Activated CD4-positive, alpha-beta T cell treated with anti-CD3 and anti-CD28 coated beads, Interleukin-2, amount 10 ng/mL, durations not matched to agents 7 days and 5 days (primary cell): ENCODE measurements around the gene ZFP36L1. TPM values are rescaled to one million over a fixed set of nuclear protein-coding genes. Genes with fewer than 3 reads are reported as not detected.

Experiments used
- CTCF ChIA-PET: fragments of 350-600 bp; sonication (Branson Sonifier 250); formaldehyde crosslinking; loops from one replicate; lab custom pipeline; 2021; ENCODE audit warnings: antibody characterized with exemption; lab: Charles Lee
- POLR2A ChIA-PET: fragments of 350-600 bp; sonication (Branson Sonifier 250); formaldehyde crosslinking; loops from one replicate; lab custom pipeline; 2021; ENCODE audit warnings: antibody characterized with exemption; lab: Charles Lee
- DNase-seq: peaks from one replicate; pipeline ENCODE4 v3.0.0-alpha.2; 2020
- H3K27ac Mint-ChIP-seq: one replicate; pipeline ENCODE4 v1.8.0; 2021; ENCODE audit warnings: mild to moderate bottlenecking, moderate library complexity, mixed read lengths
- H3K27me3 Mint-ChIP-seq: one replicate; pipeline ENCODE4 v1.8.0; 2021; ENCODE audit warnings: mixed read lengths
- H3K36me3 Mint-ChIP-seq: one replicate; pipeline ENCODE4 v1.8.0; 2021; ENCODE audit warnings: low read depth, mixed read lengths
- H3K4me1 Mint-ChIP-seq: one replicate; pipeline ENCODE4 v1.8.0; 2021; ENCODE audit warnings: mixed read lengths
- H3K4me3 Mint-ChIP-seq: one replicate; pipeline ENCODE4 v1.8.0; 2021; ENCODE audit warnings: mild to moderate bottlenecking, moderate library complexity, mixed read lengths
- H3K9me3 Mint-ChIP-seq: one replicate; pipeline ENCODE4 v1.8.0; 2021; ENCODE audit warnings: mixed read lengths
- total RNA-seq, 2 experiments: library from RNA; stranded (reverse); gene quantifications; one replicate each; pipeline ENCODE4 v1.2.3, GENCODE V29; 2021

Gene ZFP36L1, protein sequence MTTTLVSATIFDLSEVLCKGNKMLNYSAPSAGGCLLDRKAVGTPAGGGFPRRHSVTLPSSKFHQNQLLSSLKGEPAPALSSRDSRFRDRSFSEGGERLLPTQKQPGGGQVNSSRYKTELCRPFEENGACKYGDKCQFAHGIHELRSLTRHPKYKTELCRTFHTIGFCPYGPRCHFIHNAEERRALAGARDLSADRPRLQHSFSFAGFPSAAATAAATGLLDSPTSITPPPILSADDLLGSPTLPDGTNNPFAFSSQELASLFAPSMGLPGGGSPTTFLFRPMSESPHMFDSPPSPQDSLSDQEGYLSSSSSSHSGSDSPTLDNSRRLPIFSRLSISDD
- total RNA-seq = 10 to 100 TPM; 81.7 to 82.2 TPM

DNA sequence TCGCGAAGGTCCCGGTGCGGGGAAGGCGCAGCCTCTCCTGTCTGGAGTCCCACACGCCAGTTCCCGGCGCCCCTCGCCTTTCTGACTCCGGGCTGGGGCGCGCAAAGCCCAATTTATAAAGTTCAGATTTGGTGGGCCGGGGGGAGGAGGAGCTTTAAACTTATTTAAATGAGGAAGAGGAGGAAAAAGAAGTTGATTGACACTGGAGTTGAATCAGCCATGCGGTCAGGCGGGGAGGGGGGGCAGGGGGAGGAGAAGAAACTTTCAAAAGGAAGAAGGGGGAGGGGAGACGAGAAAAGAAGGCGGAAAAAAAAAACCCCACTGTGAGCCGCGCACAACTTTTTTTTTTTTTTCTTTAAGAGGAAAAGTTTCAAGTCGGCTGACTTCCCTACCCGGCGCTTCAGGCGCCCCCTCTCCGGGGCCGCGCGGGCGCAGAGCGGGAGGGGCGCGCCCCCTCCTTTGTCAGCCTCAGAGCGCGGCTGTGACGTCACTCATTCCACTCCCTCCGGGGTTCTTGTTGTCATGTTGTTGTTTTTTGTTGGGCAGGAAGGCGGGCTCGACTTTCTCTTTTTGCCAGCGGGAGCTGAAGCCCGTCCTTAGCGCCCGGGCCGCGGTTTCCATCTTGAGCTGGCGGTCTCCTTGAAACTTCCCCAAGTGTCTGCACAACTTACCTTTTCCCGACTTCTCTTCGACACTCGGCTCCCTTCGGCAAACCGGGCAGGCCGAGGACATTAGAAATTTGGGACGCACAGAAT is at the start of gene ZFP36L1:
Gene ZFP36L1 (minus strand): TSS at position 89 of the 755 bp plus-strand sequence. CDS start 129 bp downstream, outside the sequence.
- CTCF ChIA-PET = interaction anchor here (1.1 to 2.2 kb wide), 5 partner anchors 9 to 100 kb away, joined by 3 to 10 read pairs (median 4); no protein-coding TSS in a partner anchor
- H3K4me3 Mint-ChIP-seq = peak within 1 kb of the TSS; percentile 88
- no peaks in the 10 kb centered on the region for H3K9me3 Mint-ChIP-seq
- peak; percentile 96 for DNase-seq
- peaks cover 42% of the 10 kb centered on the region for H3K4me1 Mint-ChIP-seq
- peaks cover 51% of the 10 kb centered on the region for H3K36me3 Mint-ChIP-seq
- H3K27ac Mint-ChIP-seq = peak within 1 kb of the TSS; percentile 100
- no peaks in the 10 kb centered on the region for H3K27me3 Mint-ChIP-seq
- POLR2A ChIA-PET = interaction anchor here (0.6 to 3.4 kb wide), 10 partner anchors 11 to 258 kb away, joined by 3 to 17 read pairs (median 4); no protein-coding TSS in a partner anchor

DNA sequence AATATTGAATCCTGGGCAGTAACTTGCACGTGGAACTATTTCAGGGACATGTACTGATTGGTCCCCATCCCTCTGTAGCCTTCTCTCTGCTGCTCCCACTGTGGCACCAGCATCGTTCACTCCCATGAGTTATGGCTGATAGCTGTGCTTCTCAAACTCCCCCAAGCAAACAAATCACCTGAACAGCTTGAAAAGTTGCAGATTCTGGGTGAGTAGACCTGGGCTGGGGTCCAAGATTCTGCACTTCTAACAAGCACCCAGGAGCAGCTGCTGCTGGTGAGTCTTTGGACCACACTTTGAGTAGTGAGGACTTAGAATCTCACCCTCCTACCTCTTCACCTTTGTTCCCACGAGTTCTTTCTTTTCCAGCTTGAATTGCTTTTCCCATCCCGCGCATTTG is 49.4 kb upstream of the ZFP36L1 start:
- ChIA-PET POLR2A (no interaction called here), CTCF (interaction anchor here (0.9 to 1.8 kb wide), 3 partner anchors 13 to 578 kb away, joined by 3 to 7 read pairs (median 4); no protein-coding TSS in a partner anchor)
- Mint-ChIP-seq H3K9me3 (peaks cover 4% of the 10 kb centered on the region), H3K27me3 (no peaks in the 10 kb centered on the region), H3K27ac (no peak overlapping the region), H3K36me3 (peaks cover 6% of the 10 kb centered on the region), H3K4me3 (no peak overlapping the region), H3K4me1 (peaks cover 20% of the 10 kb centered on the region)
- no peak for DNase-seq

DNA sequence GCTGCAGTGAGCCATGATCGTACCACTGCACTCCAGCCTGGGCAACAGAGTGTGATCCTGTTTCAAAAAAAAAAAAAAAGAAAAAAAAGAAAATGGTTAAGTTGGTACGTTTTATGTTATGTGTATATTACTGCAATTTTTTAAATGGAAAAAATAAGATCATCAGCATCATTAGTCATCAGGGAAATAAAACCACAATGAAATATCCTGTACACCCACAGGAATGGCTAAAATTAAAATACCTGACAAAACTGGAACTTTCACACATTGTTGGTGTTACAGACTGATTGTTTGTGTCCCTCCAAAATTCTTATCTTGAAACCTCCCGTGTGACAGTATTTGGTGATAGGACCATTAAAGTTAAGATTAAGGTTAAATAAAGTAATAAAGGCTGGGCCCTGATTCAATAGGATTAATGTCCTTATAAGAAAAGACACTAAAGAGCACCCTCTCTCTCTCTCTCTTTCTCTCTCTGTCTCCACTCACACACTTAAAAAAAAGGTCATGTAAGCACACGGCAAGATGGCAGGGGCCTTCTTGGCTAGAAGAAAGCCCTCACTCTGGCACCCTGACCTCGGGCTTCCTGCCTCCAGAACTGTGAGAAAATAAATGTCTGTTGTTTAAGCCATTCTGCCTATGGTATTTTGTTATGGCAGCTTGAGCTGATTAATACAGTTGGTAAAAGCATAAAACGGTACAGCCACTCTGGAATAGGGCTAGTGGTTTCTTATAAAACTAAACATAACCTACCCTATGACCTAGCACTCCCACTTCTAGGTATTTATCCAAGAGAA is 48.3 kb upstream of the ZFP36L1 start:
- POLR2A ChIA-PET = no interaction called here
- Mint-ChIP-seq H3K27ac (no peak overlapping the region), H3K36me3 (peaks cover 14% of the 10 kb centered on the region), H3K9me3 (peaks cover 12% of the 10 kb centered on the region), H3K4me1 (peaks cover 22% of the 10 kb centered on the region), H3K4me3 (no peak overlapping the region), H3K27me3 (no peaks in the 10 kb centered on the region)
- CTCF ChIA-PET = no interaction called here
- DNase-seq = no peak

DNA sequence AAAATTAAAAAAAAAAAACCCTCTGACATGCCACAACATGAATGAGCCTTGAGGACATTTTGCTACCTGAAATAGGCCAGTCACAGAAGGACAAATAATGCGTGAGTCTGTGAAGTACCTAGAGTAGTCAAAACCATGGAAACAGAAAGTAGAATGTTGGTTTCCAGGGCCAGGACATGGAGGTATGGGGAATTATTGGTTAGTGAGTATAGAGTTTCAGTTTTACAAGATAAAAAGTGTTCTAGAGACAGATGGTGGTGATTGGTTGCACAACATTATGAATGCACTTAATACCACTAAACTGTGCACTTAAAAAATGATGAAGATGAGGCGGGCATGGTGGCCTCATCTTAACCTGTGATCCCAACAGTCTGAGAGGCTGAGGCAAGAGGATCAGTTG is 47.6 kb upstream of the ZFP36L1 start:
- Mint-ChIP-seq H3K4me3 (no peak overlapping the region), H3K27ac (no peak overlapping the region), H3K27me3 (no peaks in the 10 kb centered on the region), H3K36me3 (peaks cover 20% of the 10 kb centered on the region), H3K4me1 (peaks cover 29% of the 10 kb centered on the region), H3K9me3 (peaks cover 19% of the 10 kb centered on the region)
- CTCF ChIA-PET = no interaction called here
- no peak for DNase-seq
- POLR2A ChIA-PET = no interaction called here

DNA sequence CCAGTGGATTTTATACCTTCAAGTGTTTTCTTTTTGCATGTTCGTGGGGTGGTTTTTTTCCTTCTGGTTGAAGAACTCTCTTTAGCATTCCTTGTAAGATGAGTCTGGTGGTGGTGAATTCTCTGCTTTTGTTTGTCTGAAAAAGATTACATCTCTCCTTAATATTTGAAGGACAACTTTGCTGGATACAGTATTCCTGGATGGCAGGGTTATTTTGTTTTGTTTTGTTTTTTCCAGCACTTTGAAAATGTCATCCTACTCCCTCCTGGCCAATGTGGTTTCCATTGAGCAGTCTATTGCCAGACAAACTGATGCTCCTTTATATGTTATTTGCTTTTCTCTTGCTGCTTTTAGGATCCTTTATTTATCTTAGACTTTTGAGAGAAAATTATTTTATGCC is 43.2 kb upstream of the ZFP36L1 start:
- Mint-ChIP-seq H3K27me3 (peaks cover 12% of the 10 kb centered on the region), H3K4me3 (no peak overlapping the region), H3K4me1 (peaks cover 16% of the 10 kb centered on the region), H3K36me3 (peaks cover 24% of the 10 kb centered on the region), H3K27ac (no peak overlapping the region), H3K9me3 (peaks cover 30% of the 10 kb centered on the region)
- CTCF ChIA-PET = no interaction called here
- no peak for DNase-seq
- POLR2A ChIA-PET = no interaction called here

DNA sequence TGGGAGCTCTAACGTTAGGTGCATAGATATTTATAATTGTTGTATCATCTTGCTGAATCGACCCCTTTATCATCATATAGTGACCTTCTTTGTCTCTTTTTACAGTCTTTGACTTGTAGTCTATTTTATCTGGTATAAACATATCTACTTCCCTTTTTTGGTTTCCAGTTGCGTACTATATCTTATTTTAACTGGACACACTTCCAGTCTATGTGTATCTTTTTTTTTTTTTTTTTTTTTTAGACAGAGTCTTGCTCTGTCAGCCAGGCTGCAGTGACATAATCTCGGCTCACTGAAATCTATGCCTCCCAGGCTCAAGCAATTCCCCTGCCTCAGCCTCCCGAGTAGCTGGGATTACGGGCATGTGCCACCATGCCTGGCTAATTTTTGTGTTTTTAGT is 41.9 kb upstream of the ZFP36L1 start:
- H3K36me3 Mint-ChIP-seq = peaks cover 24% of the 10 kb centered on the region
- no peak for DNase-seq
- H3K4me1 Mint-ChIP-seq = peaks cover 11% of the 10 kb centered on the region
- peaks cover 30% of the 10 kb centered on the region for H3K9me3 Mint-ChIP-seq
- H3K27me3 Mint-ChIP-seq = peaks cover 18% of the 10 kb centered on the region
- POLR2A ChIA-PET = no interaction called here
- no peak overlapping the region for H3K4me3 Mint-ChIP-seq
- CTCF ChIA-PET = no interaction called here
- H3K27ac Mint-ChIP-seq = no peak overlapping the region

DNA sequence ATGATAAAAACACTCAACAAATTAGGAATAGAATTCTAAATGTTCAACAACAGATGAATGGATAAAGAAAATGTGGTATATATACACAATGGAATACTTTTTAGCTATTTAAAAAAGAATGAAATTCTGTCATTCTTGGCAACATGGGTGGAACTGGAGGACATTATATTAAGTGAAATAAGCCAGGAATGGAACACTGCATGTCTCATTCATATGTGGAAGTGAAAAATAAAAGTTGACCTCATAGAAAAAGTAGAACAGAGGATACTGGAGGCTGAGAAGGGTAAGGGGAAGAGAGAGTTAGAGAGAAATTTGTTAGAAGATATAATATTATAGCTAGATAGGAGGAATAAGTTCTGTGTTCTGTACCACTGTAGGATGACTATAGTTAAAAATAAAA is 35.8 kb upstream of the ZFP36L1 start:
- Mint-ChIP-seq H3K4me1 (no peaks in the 10 kb centered on the region), H3K27me3 (peaks cover 18% of the 10 kb centered on the region), H3K4me3 (no peak overlapping the region), H3K9me3 (peaks cover 6% of the 10 kb centered on the region), H3K27ac (no peak overlapping the region), H3K36me3 (peaks cover 2% of the 10 kb centered on the region)
- ChIA-PET POLR2A (no interaction called here), CTCF (interaction anchor here (0.7 to 1.6 kb wide), 6 partner anchors 11 to 1063 kb away, joined by 3 to 4 read pairs (median 3); no protein-coding TSS in a partner anchor)
- DNase-seq = no peak

DNA sequence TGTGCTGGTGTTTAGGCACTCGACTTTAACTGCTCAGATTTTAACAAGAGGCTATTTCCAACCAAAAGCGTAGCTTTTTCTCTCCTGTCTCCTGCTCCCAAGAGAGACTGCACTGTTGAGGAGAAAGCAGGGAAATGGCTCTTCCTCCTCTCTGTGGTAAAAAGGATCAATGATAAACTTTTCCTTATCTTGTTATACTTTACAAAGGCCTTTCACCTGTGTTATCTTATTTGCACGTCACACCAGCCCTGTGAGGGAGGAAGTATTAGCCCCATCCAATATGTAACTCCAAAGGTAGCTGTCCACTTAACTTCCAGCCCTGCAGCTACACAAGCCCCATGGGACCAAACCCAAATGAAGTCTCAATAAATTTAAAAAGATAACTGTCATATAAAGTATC is 32.9 kb upstream of the ZFP36L1 start:
- POLR2A ChIA-PET = no interaction called here
- Mint-ChIP-seq H3K4me1 (peaks cover 15% of the 10 kb centered on the region), H3K36me3 (no peaks in the 10 kb centered on the region)

DNA sequence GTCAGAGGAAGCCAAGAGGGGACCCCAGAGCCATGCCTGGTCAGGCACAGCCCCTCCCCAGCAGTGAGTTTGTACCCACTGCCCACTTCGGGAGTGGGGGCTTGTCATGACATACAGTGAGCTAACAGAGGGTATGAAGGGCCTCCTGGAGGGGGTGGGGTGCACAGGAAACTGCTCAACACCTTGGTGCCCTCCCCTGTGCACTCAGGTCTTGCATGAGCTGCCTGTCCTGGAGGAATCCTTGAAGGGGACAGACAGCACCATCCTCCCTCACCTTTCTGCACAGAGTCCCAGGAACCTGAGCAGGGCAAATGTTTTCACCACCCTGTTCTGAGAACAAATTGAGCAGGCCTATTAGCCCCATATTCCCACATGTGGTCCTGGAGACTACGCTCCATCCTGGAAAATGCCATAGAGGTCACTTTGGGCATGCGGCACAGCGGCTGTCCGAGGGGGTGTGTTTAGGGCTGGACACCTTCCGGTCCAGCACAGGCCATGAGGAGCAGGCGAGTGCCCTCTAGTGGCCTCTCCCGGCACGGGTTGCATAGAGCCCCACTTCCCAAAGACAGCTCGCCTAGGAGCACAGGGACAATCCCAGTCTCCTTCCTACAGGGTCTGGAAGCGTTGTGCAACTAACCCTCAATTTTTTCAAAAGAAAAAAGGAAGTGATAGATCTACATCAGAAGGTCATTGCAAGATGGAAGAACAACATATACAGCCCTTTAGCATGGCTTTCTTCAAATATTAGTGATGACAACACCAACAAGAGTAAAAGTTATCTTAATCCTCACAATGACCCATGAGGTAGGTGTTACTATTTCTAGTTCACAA is 31.9 kb upstream of the ZFP36L1 start:
- Mint-ChIP-seq H3K27me3 (peaks cover 2% of the 10 kb centered on the region), H3K36me3 (no peaks in the 10 kb centered on the region), H3K4me3 (no peak overlapping the region), H3K9me3 (no peaks in the 10 kb centered on the region), H3K4me1 (peaks cover 25% of the 10 kb centered on the region), H3K27ac (no peak overlapping the region)
- POLR2A ChIA-PET = no interaction called here
- CTCF ChIA-PET = interaction anchor here (0.6 to 1.9 kb wide), 7 partner anchors 8 to 881 kb away, joined by 3 to 7 read pairs (median 4); no protein-coding TSS in a partner anchor
- DNase-seq = no peak

More for the DNA sequence above, 32.9 kb upstream of the ZFP36L1 start:
- H3K4me3 Mint-ChIP-seq = no peak overlapping the region
- H3K27ac Mint-ChIP-seq = no peak overlapping the region
- H3K27me3 Mint-ChIP-seq = peaks cover 8% of the 10 kb centered on the region
- no peaks in the 10 kb centered on the region for H3K9me3 Mint-ChIP-seq
- CTCF ChIA-PET = interaction anchor here (0.8 to 1.1 kb wide), 2 partner anchors 9 to 37 kb away, joined by 3 read pairs; no protein-coding TSS in a partner anchor
- DNase-seq = no peak

DNA sequence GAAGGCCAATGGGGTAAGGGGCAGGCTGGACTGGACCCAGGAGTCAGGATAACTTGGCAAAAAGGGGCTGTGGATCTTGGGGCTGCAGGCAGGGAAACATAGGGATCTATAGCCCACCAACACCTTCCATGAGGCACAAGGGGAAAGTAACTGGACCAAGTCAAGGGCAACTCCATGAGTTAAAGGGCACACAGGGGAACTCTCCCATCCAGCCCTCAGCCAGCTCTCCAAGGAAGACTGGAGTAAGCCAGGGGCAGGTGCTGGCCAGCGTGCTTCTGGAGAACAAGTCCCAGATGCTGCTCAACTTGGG is 31.3 kb upstream of the ZFP36L1 start:
- Mint-ChIP-seq H3K36me3 (no peaks in the 10 kb centered on the region), H3K9me3 (no peaks in the 10 kb centered on the region), H3K27ac (peak overlapping the region; percentile 2), H3K4me1 (peaks cover 30% of the 10 kb centered on the region), H3K4me3 (no peak overlapping the region), H3K27me3 (peaks cover 2% of the 10 kb centered on the region)
- CTCF ChIA-PET = interaction anchor here (0.6 to 1.9 kb wide), 5 partner anchors 12 to 881 kb away, joined by 3 to 7 read pairs (median 4); no protein-coding TSS in a partner anchor
- POLR2A ChIA-PET = no interaction called here
- no peak for DNase-seq

DNA sequence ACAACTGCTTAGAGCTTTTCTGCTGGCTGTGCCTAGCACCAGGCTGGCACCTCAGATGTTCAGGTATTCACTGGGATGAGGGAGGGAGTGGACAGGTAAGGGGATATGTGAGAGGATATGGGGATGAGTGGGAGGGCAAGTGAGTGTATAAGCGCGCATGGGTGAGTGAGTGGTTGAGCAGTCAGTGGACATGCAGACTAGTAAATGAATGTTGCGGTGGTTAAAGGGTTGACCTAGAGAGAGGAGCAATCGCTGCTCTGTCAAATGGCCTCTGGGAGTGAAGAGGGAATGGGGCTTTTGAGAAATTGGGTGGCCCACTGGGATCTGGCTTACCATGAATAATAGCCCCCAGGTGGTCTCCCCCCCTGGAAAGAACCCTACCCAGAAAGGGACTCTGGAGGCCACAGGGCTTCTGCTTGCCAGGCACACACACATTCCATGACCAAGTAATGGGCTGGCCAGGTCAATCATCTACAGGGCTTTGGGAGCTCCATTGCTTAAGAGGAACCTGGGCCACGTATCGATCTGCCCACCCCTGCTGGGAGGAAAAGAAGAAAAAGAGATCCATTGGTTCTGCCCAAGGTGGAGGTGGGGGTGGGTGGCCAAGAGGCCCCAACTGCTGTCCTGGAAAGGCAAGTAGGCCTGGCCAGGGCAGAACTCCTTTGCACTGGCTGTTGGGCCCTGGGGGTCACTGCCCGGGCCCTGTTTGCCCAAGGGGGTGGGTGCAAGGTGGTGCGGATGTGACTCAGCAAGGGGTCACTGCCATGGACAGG is 30.8 kb upstream of the ZFP36L1 start:
- ChIA-PET CTCF (interaction anchor here (0.8 to 1.9 kb wide), 3 partner anchors 11 to 880 kb away, joined by 3 to 7 read pairs (median 4); no protein-coding TSS in a partner anchor), POLR2A (no interaction called here)
- Mint-ChIP-seq H3K4me3 (no peak overlapping the region), H3K27ac (peak overlapping the region; percentile 2), H3K4me1 (peaks cover 33% of the 10 kb centered on the region), H3K9me3 (no peaks in the 10 kb centered on the region), H3K36me3 (no peaks in the 10 kb centered on the region), H3K27me3 (peaks cover 2% of the 10 kb centered on the region)
- no peak for DNase-seq
